Stimulated activated CD8-positive, alpha-beta memory T cell treated with anti-CD3 and anti-CD28 coated beads, Interleukin-15, amount 100 ng/mL, for 1 hour (primary cell): ENCODE data around the gene KRTAP5-3.
"Not testable (repeated sequence)": the region's sequence is repeated elsewhere in the genome, so short reads cannot be mapped to it uniquely, and the experiment has no call there.

Experiments
- DNase-seq: peaks from one replicate; pipeline ENCODE4 v3.0.0-alpha.2; 2020; ENCODE audit warnings: low read depth

The KRTAP5-3 gene

DNA sequence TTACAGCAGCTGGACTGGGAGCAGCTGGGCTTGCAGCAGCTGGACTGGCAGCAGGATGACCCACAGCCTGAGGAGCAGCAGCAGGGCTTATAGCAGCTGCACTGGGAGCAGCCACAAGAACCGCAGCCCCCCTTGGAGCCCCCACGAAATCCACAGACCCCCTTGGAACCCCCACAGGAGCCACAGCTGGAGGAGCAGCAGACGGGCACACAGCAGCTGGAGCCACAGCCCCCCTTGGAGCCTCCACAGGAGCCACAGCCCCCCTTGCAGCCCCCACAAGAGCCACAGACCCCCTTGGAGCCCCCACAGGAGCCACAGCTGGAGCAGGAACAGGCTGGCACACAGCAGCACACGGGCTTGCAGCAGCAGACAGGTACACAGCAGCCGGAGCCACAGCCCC is 362 bp downstream of the KRTAP5-3 start:
- DNase-seq: not testable (repeated sequence)

GRCh38 chr11:1607156-1607845 is 962 bp downstream of the KRTAP5-3 start:
- DNase-seq: not testable (repeated sequence)

DNA sequence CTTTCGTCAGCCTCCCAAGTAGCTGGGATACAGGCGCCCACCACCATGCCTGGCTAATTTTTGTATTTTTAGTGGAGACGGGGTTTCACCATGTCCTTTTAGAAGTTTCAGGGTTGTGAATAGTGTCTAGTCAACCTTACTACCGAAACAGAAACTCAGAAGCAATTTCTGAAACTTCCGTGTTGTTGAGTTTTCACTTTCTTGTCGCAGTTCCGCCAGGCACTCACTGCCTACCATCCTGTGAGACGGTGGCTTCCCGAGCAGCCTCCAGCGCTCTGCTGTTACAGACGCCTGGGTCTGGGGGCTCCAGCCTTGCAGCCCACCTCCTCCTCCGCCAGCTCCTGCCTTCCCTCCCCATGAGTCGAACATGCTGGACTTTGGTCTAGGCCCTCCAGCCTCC is 2.3 kb downstream of the KRTAP5-3 start:
- DNase-seq: not testable (repeated sequence)

DNA sequence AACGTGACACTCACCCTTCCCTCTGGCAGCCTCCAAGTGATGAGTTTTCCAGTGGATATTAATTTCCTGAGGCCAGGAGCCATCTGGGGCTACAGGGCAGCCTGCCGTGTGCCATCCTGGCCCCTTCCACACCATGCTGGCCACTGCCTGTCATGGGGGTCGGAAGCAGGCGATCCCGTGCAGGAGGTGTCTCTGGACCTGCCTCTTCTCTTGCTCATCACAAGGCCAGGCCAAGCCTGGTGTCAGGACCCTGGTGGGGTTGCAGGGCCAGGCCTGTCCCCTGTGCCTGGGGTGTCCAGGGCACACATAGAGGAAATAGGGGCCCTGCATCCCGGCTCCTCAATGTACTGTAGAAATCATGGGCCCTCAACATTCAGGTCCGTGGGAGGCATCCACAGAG is 3.6 kb downstream of the KRTAP5-3 start:
- DNase-seq: no peak

DNA sequence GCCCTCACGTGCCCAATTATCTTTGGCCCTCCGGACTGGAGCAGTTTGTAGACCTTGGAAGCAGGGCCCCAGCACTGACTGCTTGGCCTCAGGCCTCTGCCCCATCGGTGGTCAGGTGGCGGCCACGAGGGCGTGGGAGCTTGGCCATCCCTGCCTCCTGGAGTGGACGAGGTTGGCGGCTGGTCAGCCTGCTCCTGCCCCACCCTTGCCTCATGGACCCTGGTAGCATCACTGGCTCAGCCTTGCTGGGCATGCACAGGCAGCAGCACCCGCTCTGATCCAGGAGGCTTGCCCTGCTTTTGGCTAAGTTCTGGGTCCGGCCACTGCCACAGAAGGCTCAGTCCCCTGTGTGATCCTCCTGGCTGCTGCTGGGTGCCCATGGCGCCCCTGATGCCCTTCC is 4.1 kb downstream of the KRTAP5-3 start:
- no peak for DNase-seq

- DNase-seq: no peak
Measured at GRCh38 chr11:1603629-1604028, 4.6 kb downstream of the KRTAP5-3 start.

DNA sequence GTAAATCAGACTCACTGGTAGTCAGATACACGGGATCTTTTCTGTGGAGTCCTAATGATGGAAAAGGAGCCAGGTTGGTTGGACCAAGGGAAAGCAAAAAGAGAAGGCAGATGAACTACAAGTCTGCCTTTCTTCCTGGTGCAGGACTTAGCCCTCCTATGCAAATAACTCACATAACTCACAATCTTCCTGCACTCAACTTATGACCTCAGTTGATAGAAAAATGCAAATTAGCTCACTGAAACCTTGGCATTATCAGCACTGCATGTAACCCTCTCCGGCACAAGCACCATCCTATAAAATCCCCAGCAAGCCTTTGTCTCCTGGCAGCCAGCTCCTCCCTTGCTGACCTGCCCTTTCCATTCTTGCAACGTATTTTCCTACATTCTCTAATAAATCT is 6.6 kb downstream of the KRTAP5-3 start:
- not testable (repeated sequence) for DNase-seq

DNA sequence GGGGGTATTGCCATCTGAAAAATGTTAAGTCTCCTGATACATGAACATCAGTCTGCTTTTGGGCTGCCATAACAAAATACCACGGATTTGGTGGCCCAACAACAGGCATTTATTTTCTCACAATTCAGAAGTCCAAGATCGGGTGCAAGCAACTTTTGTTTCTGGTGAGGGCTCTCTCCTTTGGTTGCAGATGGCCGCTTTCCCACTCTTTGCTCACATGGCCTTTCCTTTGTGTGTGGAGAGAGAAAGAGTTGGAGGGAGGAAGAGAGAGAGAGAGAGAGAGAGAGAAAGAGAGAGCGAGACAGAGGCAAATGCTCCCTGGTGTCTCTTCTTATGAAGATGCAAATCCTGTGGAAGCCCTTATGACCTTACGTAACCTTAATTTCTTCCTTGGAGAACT is 7.6 kb downstream of the KRTAP5-3 start:
- no peak for DNase-seq

DNA sequence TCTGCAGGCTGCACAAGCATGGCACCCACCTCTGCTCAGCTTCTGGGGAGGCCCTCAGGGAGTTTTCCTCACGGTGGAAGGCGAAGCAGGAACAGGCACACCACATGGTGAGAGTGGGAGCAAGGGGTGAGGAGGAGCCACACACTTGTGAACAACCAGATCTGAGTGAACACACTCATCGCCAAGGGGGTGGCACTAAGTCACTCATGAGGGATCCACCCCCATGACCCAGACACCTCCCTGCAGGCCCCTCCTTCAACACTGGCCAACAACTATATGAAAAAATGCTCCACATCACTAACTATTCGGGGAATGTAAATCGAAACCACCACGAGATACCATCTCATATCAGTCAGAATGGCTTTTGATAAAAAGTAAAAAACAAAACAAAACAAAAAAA is 9.4 kb downstream of the KRTAP5-3 start:
- DNase-seq: no peak

DNA sequence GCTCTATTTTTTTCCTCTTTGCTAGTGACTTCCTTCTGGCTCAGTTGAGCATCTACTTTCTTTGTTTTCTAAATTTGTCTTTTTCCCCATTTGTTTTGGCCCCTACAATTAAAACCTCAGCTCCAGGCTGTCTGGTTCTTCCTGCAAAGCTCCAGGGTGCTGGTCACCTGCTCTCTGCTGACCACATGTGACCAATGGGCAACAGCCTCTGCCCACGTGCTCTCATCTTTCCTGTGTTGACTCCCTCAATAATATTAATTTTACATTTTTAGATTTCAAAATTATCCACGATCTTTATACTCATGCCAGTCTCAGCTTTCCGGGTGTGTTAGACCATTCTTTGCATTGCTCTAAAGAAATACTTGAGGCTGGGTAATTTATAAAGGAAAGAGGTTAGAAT is 9.9 kb downstream of the KRTAP5-3 start:
- DNase-seq: not testable (repeated sequence)

DNA sequence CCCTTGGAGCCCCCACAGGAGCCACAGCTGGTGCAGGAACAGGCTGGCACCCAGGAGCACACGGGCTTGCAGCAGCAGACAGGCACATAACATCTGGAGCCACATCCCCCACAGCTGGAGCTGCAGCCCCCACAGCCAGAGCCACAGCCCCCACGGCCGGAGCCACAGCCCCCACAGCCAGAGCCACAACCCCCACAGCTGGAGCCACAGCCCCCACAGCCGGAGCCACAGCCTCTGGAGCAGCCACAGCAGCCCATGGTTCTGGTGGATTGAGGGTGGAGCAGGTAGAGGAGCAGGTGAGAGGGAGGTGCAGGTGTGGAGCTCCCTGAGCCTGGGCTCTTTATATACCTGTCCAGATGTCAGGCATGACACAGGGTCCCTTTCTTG is 10.3 kb downstream of the KRTAP5-3 start, which contains the start of gene KRTAP5-2:
Gene KRTAP5-2, minus strand, starts transcription at position 301 of the 387 bp plus-strand sequence. Its CDS starts 44 bp downstream, at position 257.
- DNase-seq: no peak

DNA sequence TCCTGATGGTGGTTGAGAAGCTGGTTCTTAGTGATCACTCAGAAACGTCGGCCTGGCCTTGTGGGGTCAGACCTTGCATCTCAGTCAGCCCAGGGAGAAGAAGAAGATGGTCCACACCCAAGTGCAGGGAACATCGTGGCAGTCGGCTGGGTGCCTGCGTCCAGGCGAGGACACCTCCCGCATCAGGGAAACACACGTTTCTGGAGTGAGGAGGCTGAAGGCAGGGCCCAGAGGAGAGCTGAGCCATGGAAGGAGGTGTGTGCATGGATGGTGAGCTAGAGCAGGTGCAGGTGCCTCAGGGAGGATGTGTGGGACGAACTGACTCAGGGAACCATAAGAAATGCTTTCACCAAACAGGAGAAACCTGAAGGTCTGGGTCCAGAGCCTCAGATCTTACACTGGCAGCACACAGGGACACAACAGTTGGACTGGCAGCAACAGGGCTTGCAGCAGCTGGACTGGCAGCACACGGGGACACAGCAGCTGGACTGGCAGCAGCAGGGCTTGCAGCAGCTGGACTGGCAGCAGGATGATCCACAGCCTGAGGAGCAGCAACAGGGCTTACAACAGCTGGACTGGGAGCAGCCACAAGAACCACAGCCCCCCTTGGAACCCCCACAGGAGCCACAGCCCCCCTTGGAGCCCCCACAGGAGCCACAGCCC is 10.8 kb downstream of the KRTAP5-3 start:
- DNase-seq: no peak

DNA sequence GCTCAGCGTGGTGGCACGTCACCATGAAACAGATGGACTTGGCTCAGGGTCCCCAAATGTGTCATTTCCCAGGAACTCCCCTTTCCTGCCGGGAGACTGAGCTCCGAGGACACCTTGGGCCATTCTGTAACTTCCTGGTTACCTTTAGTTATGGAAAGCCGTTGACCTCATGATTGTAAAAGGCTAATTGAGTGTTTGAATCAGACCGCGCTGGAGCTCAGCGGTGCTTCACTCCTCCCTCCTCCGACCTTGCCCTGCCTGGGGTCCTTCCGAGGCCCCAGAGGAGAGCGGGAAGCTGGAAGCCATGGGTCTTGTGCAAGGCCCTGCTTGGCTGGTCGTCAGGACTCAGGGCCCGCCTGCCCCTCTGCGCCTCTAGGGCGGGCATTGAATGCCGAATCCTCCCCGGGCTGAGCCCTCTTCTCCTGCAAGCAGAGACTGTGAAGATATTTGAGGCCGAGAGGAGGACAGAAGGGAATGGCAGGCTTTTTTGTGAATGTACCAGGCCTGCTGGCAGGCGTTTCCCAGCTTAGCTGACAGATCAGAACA is 11.6 kb downstream of the KRTAP5-3 start:
- DNase-seq: not testable (repeated sequence)

GRCh38 chr11:1595994-1596575 is 12.2 kb downstream of the KRTAP5-3 start:
- not testable (repeated sequence) for DNase-seq

DNA sequence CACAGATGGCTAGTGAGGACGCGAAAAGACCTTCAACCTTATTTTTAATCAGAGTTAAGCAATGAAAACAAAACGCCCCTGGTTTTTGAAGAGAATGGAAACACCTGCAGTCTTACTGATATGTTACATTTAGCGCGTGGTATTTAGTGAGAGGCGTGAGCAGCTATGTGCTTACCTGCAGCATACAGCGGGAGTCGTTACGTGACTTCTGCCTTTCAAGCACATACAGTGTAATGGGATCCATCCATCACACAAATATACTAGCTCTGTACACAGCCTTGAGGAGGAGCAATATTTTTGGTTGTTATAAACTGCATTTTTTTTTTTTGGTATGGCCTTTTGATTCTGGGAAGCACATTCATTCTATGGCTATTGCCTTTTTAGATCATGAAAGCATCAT is 15.6 kb downstream of the KRTAP5-3 start:
- no peak for DNase-seq

- DNase-seq: no peak
Measured at GRCh38 chr11:1589996-1590395, 18.3 kb downstream of the KRTAP5-3 start.

DNA sequence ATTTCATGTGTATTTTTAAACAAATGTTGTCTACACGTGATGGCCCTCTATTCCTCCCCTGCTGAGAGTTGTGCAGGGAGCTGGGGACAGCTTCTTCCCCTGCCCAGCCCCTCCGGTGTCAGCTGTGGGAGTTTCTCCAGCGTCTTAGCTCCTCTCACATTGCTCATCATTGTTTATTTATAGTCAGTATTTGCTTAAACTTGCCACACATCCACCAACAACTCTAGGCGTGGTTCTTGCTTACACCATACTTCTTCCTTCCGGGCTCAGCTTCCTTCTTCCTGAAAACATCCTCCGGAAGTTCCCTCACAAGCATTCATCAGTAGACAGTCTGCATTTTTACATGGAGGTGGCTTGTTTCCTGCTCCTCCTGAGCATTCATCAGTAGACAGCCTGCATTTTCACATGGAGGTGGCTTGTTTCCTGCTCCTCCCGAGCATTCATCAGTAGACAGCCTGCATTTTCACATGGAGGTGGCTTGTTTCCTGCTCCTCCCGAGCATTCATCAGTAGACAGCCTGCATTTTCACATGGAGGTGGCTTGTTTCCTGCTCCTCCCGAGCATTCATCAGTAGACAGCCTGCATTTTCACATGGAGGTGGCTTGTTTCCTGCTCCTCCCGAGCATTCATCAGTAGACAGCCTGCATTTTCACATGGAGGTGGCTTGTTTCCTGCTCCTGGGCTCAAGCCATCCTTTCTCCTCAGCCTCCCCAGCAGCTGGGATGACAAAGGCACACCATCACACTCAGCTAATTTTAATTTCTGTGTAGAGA is 18.9 kb downstream of the KRTAP5-3 start:
- not testable (repeated sequence) for DNase-seq

DNA sequence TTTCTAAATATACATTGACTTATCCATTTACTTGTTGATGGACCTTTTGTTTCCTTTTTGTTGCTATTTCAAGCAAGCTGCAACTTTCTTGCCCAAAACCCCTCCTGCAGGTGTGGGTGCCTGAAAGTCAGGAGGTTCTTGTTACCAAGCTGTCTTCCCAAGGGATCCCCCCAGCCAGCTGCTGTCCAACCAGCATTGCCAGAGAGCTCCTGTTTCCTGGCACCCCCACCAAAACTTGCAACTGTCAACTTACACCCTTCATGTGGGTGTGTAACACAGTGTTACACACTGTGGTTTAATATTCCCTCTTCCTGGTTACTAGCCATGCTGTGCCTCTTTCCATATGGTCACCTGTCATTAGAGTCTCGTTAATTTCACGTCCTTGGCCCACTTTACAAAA is 21.6 kb downstream of the KRTAP5-3 start:
- DNase-seq: no peak

- DNase-seq: not testable (repeated sequence)
Measured at GRCh38 chr11:1584661-1585370, 23.4 kb downstream of the KRTAP5-3 start, which contains the start of gene KRTAP5-1. KRTAP5-1 (minus strand) TSS chr11:1585283; CDS start chr11:1585249, 34 bp downstream.

GRCh38 chr11:1582909-1583308 is 25.4 kb downstream of the KRTAP5-3 start:
- not testable (repeated sequence) for DNase-seq

DNA sequence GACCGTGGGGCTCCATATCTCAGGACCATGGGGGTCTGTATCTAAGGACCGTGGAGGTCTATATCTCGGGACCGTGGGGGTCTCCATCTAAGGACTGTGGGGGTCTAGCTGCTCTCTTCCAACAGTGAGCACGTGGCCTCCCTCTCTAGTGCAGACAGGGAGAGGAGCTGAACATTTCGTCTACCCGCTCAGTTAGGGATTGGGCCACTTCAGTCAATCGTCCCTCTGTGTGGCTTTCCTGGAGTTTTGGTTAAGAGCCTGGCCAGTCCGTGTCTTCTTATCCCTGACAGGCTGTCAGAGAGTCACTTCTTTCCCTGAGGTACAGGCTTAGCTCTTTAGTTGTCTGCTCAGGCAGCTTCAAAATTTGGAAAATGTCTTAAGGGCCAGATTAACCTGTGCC is 26.3 kb downstream of the KRTAP5-3 start:
- DNase-seq: no peak
